Stomach smooth muscle (tissue), 2 donors: ENCODE measurements around the gene NRF1.

Experiments used
- H3K27ac ChIP-seq: one replicate; pipeline ENCODE4 v1.7.0; 2013; ENCODE audit warnings: mild to moderate bottlenecking, low read length, inconsistent platforms
- H3K27me3 ChIP-seq, 2 donors: one replicate each; pipeline ENCODE4 v1.7.0; 2013; ENCODE audit warnings: low read length in 2 of 2; ENCODE audit not compliant: insufficient read depth in 2 of 2, control insufficient read depth in 1 of 2
- H3K36me3 ChIP-seq, 2 donors: one replicate each; pipeline ENCODE4 v1.7.0; 2013; ENCODE audit warnings: low read length in 2 of 2; ENCODE audit not compliant: control insufficient read depth in 2 of 2, insufficient read depth in 2 of 2
- H3K4me1 ChIP-seq: one replicate; pipeline ENCODE4 v1.7.0; 2013; ENCODE audit warnings: low read length; ENCODE audit not compliant: control insufficient read depth, insufficient read depth
- H3K4me3 ChIP-seq, 2 donors: one replicate each; pipeline ENCODE4 v1.7.0; 2013; ENCODE audit warnings: low read length in 2 of 2
- H3K9ac ChIP-seq, 2 donors: one replicate each; pipeline ENCODE4 v1.7.0; 2013; ENCODE audit warnings: low read length in 2 of 2, mild to moderate bottlenecking in 1 of 2
- H3K9me3 ChIP-seq, 2 donors: one replicate each; pipeline ENCODE4 v1.7.0; 2013; ENCODE audit warnings: low read length in 2 of 2; ENCODE audit not compliant: control insufficient read depth in 2 of 2
- donor health status: healthy.
- donor health status: Pancreatic carcinoma.

The NRF1 gene

GRCh38 chr7:129769866-129770808 is 158.6 kb downstream of the NRF1 start:
- no peaks in the 10 kb centered on the region for H3K36me3 ChIP-seq
- no peak overlapping the region for H3K4me3 ChIP-seq
- H3K9ac ChIP-seq, result no peak overlapping the region
- no peaks in the 10 kb centered on the region for H3K4me1 ChIP-seq
- H3K9me3 ChIP-seq, result no peaks in the 10 kb centered on the region
- H3K27ac ChIP-seq, result no peak overlapping the region
- H3K27me3 ChIP-seq, result no peaks in the 10 kb centered on the region

GRCh38 chr7:129771201-129771927 is 159.8 kb downstream of the NRF1 start:
- no peak overlapping the region for H3K4me3 ChIP-seq
- H3K27ac ChIP-seq, result no peak overlapping the region
- no peaks in the 10 kb centered on the region for H3K36me3 ChIP-seq
- no peaks in the 10 kb centered on the region for H3K9me3 ChIP-seq
- H3K9ac ChIP-seq, result no peak overlapping the region
- H3K27me3 ChIP-seq, result peaks cover 4% of the 10 kb centered on the region in 2 donors
- H3K4me1 ChIP-seq, result no peaks in the 10 kb centered on the region

- H3K9me3 ChIP-seq, result no peaks in the 10 kb centered on the region
- no peaks in the 10 kb centered on the region for H3K36me3 ChIP-seq
- no peaks in the 10 kb centered on the region for H3K4me1 ChIP-seq
- peaks cover 6% of the 10 kb centered on the region in 2 donors for H3K27me3 ChIP-seq
- no peak overlapping the region for H3K4me3 ChIP-seq
- H3K27ac ChIP-seq, result no peak overlapping the region
- H3K9ac ChIP-seq, result no peak overlapping the region
These were observed 160.5 kb downstream of the NRF1 start for GRCh38 chr7:129771928-129772479.

- Histone ChIP-seq H3K27ac (no peak overlapping the region), H3K9ac (no peak overlapping the region), H3K4me1 (no peaks in the 10 kb centered on the region), H3K27me3 (peaks cover 13% of the 10 kb centered on the region in 2 donors), H3K9me3 (peaks cover 0 to 3% of the 10 kb centered on the region in 2 donors), H3K36me3 (no peaks in the 10 kb centered on the region), H3K4me3 (no peak overlapping the region)
These were observed 161.2 kb downstream of the NRF1 start for GRCh38 chr7:129772646-129773280.

GRCh38 chr7:129773328-129773731 is 161.8 kb downstream of the NRF1 start:
- peaks cover 19% of the 10 kb centered on the region in 2 donors for H3K27me3 ChIP-seq
- peaks cover 0 to 3% of the 10 kb centered on the region in 2 donors for H3K9me3 ChIP-seq
- no peak overlapping the region for H3K9ac ChIP-seq
- H3K4me3 ChIP-seq, result no peak overlapping the region
- H3K4me1 ChIP-seq, result peaks cover under 1% of the 10 kb centered on the region
- no peaks in the 10 kb centered on the region for H3K36me3 ChIP-seq
- no peak overlapping the region for H3K27ac ChIP-seq

GRCh38 chr7:129773871-129774270 is 162.4 kb downstream of the NRF1 start:
- Histone ChIP-seq H3K36me3 (no peaks in the 10 kb centered on the region), H3K27me3 (peaks cover 24% of the 10 kb centered on the region in 2 donors), H3K9me3 (peaks cover 0 to 3% of the 10 kb centered on the region in 2 donors), H3K4me3 (no peak overlapping the region), H3K4me1 (peaks cover 6% of the 10 kb centered on the region), H3K9ac (no peak overlapping the region), H3K27ac (no peak overlapping the region)

GRCh38 chr7:129774359-129774758 is 162.8 kb downstream of the NRF1 start:
- peaks cover 0 to 3% of the 10 kb centered on the region in 2 donors for H3K9me3 ChIP-seq
- peaks cover 28 to 29% of the 10 kb centered on the region in 2 donors for H3K27me3 ChIP-seq
- no peak overlapping the region for H3K27ac ChIP-seq
- H3K4me3 ChIP-seq, result no peak overlapping the region
- peaks cover 11% of the 10 kb centered on the region for H3K4me1 ChIP-seq
- H3K36me3 ChIP-seq, result no peaks in the 10 kb centered on the region
- H3K9ac ChIP-seq, result no peak overlapping the region

- Histone ChIP-seq H3K4me1 (peaks cover 18% of the 10 kb centered on the region), H3K36me3 (no peaks in the 10 kb centered on the region), H3K9ac (no peak overlapping the region), H3K4me3 (no peak overlapping the region), H3K9me3 (peaks cover 0 to 3% of the 10 kb centered on the region in 2 donors), H3K27ac (no peak overlapping the region), H3K27me3 (peaks cover 28 to 35% of the 10 kb centered on the region in 2 donors)
These were observed 163.6 kb downstream of the NRF1 start for GRCh38 chr7:129774871-129775694.

GRCh38 chr7:129775695-129776361 is 164.3 kb downstream of the NRF1 start:
- Histone ChIP-seq H3K4me3 (no peak overlapping the region), H3K36me3 (no peaks in the 10 kb centered on the region), H3K9me3 (peaks cover 0 to 3% of the 10 kb centered on the region in 2 donors), H3K27me3 (peaks cover 31 to 42% of the 10 kb centered on the region in 2 donors), H3K9ac (no peak overlapping the region), H3K27ac (no peak overlapping the region), H3K4me1 (peaks cover 23% of the 10 kb centered on the region)
